Lower leg skin (tissue), 4 donors: ENCODE measurements around the gene BICDL1. TPM values are rescaled to one million over a fixed set of nuclear protein-coding genes. Genes with fewer than 3 reads are reported as not detected.

ENCODE experiments used
- DNase-seq, 2 donors: peaks; one replicate each; pipeline ENCODE4 v3.0.0-alpha.2; 2019; ENCODE audit warnings: low spot score in 2 of 2
- H3K4me3 ChIP-seq: fragments of 200-600 bp; sonication (generic); 2 replicates; pipeline ENCODE4 v1.5.1; 2017; ENCODE audit warnings: mild to moderate bottlenecking, low read depth; ENCODE audit not compliant: poor library complexity, severe bottlenecking
- POLR2A ChIP-seq, 2 donors: fragments of 450-650 bp; IDR thresholded peaks; one replicate each; pipeline ENCODE4 v1.6.1; 2016 to 2017; ENCODE audit warnings: antibody characterized with exemption in 2 of 2, mild to moderate bottlenecking in 1 of 2, moderate library complexity in 1 of 2
- WGBS, 2 donors: methylation state at CpG; one replicate each; pipeline ENCODE4 v1.1.5; 2018; 5-methylcytosine and 5-hydroxymethylcytosine counted together
- intact Hi-C: fragments of 100-400 bp; cut with DNase I; formaldehyde crosslinking; loops from one replicate; pipeline ENCODE4 v1.15.0; 2023; ENCODE audit warnings: low total_unique reads
- total RNA-seq, 4 donors: library from RNA; depleted of rRNA; stranded (reverse); fragments of >200 nt; gene quantifications; one replicate each; pipeline ENCODE4 v1.1.0, GENCODE V29; 2016
- TF ChIP-seq, protein P1 (sequence below), 3 donors: fragments of 450-650 bp; IDR thresholded peaks; one replicate each; pipeline ENCODE4 v1.5.1; 2016; ENCODE audit warnings: antibody characterized with exemption in 3 of 3, mild to moderate bottlenecking in 3 of 3, moderate library complexity in 2 of 3

Gene BICDL1
- total RNA-seq, 4 donors from 2014 or later, result 98.2 to 190 (median 131) TPM

- no peak for DNase-seq
- no peak overlapping the region for H3K4me3 ChIP-seq
- intact Hi-C loops, result no loop called here
- TF ChIP-seq, protein P1, sequence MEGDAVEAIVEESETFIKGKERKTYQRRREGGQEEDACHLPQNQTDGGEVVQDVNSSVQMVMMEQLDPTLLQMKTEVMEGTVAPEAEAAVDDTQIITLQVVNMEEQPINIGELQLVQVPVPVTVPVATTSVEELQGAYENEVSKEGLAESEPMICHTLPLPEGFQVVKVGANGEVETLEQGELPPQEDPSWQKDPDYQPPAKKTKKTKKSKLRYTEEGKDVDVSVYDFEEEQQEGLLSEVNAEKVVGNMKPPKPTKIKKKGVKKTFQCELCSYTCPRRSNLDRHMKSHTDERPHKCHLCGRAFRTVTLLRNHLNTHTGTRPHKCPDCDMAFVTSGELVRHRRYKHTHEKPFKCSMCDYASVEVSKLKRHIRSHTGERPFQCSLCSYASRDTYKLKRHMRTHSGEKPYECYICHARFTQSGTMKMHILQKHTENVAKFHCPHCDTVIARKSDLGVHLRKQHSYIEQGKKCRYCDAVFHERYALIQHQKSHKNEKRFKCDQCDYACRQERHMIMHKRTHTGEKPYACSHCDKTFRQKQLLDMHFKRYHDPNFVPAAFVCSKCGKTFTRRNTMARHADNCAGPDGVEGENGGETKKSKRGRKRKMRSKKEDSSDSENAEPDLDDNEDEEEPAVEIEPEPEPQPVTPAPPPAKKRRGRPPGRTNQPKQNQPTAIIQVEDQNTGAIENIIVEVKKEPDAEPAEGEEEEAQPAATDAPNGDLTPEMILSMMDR (IDR thresholded peaks at IDR 0.05), result no peak
- TF ChIP-seq POLR2A (IDR thresholded peaks at IDR 0.05), result no peak
Observed at GRCh38 chr12:120019197-120019596, 30.2 kb downstream of the BICDL1 start.

DNA sequence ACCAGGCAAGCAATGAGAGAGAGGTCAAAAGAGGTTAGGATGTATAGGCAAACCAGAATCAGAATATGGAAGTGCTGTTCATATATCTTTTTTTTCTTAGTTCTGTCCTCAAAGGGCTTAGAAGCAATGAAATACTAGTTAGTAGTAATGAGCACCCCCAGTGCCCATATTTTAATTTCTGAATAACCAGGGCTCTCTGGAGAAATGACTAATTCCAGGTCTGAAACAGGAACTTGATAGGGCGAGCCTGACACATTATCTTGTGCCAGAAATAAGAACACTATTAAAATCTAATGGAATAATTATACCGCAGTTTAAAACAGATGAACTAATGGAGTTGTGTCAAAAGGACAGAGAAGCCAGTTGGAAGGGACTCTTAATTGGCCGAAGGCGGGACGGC is 30.9 kb downstream of the BICDL1 start:
- H3K4me3 ChIP-seq, result no peak overlapping the region
- TF ChIP-seq, protein P1 (IDR thresholded peaks at IDR 0.05), result no peak
- TF ChIP-seq POLR2A (IDR thresholded peaks at IDR 0.05), result no peak
- intact Hi-C loops, result no loop called here

GRCh38 chr12:120024193-120024592 is 35.2 kb downstream of the BICDL1 start:
- TF ChIP-seq, protein P1 (IDR thresholded peaks at IDR 0.05), result no peak
- TF ChIP-seq POLR2A (IDR thresholded peaks at IDR 0.05), result no peak

More for the DNA sequence above, 30.9 kb downstream of the BICDL1 start:
- no peak for DNase-seq
- WGBS, 2 donors, result 50 to 55% methylated on average over 5 of the region's 5 CpGs

GRCh38 chr12:120025640-120026039 is 36.6 kb downstream of the BICDL1 start:
- 97% methylated on average over 2 of the region's 2 CpGs for WGBS, 2 donors
- intact Hi-C loops, result no loop called here
- no peak overlapping the region for H3K4me3 ChIP-seq
- TF ChIP-seq, protein P1 (IDR thresholded peaks at IDR 0.05), result no peak
- no peak for TF ChIP-seq POLR2A (IDR thresholded peaks at IDR 0.05)
- DNase-seq, result no peak

More at GRCh38 chr12:120024193-120024592, 35.2 kb downstream of the BICDL1 start:
- no peak for DNase-seq
- no peak overlapping the region for H3K4me3 ChIP-seq
- intact Hi-C loops, result no loop called here
- 76 to 84% methylated on average over 2 of the region's 2 CpGs for WGBS, 2 donors

DNA sequence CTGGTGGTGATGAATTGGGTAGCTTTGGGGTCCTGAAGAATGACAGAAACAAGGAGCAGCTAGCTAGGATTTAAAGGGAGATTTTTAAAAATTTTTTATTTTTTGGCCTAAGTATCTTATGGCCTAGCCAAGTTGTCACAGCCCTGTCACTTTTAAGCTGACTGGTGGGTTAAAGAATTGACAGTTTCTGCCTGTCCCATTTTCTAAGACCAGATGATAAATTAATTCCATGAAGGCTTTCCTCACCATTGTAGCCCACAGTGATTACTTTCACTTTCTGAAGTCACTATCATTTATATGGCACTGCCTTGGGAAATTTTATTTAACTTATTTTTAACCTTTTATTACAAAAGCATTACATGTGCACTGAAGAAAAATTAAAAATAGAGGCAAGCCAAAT is 43.2 kb downstream of the BICDL1 start:
- TF ChIP-seq POLR2A (IDR thresholded peaks at IDR 0.05), result no peak
- no peak for DNase-seq
- intact Hi-C loops, result no loop called here
- no peak overlapping the region for H3K4me3 ChIP-seq

DNA sequence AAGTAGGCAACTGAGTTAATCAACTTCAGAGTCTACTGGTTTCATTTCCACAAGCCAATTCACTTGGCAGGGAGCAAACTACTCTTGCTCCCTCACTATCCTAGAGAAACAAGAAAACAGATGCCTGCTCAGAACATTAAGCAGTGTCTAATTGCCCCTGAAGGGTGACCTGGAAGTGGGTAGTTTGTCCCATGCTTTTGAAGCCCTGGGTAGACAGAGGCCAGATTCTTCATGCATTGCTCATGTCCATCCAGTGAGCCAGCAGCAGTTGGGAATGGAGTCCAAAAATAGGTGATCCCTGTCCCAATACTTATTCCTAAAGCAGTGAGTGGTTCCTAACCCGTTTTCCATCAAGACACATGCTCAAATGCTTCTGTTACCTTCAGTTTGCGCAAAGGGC is 48.8 kb downstream of the BICDL1 start:
- no peak for TF ChIP-seq POLR2A (IDR thresholded peaks at IDR 0.05)
- TF ChIP-seq, protein P1 (IDR thresholded peaks at IDR 0.05), result no peak
- H3K4me3 ChIP-seq, result no peak overlapping the region
- intact Hi-C loops, result no loop called here
- no peak for DNase-seq
- 84 to 91% methylated on average over 2 of the region's 2 CpGs for WGBS, 2 donors
